Glomerular visceral epithelial cell (primary cell): ENCODE data around the gene PTK7.
A peak's percentile ranks its signal among the peaks of the same experiment; 100 is the strongest.

Experiments used
- DNase-seq: peaks from one replicate; pipeline ENCODE4 v3.0.0-alpha.2; 2016; ENCODE audit errors: extremely low spot score

PTK7 gene

GRCh38 chr6:43086022-43086658, 10.0 kb downstream of the PTK7 start:
- DNase-seq, result no peak

- DNase-seq, result peak; percentile 51
Observed at GRCh38 chr6:43088654-43089056, 12.5 kb downstream of the PTK7 start.

- DNase-seq, result no peak
Observed at GRCh38 chr6:43089467-43089866, 13.4 kb downstream of the PTK7 start.

GRCh38 chr6:43089874-43090558, 13.9 kb downstream of the PTK7 start:
- DNase-seq, result no peak

GRCh38 chr6:43090559-43090956, 14.4 kb downstream of the PTK7 start:
- no peak for DNase-seq

DNA sequence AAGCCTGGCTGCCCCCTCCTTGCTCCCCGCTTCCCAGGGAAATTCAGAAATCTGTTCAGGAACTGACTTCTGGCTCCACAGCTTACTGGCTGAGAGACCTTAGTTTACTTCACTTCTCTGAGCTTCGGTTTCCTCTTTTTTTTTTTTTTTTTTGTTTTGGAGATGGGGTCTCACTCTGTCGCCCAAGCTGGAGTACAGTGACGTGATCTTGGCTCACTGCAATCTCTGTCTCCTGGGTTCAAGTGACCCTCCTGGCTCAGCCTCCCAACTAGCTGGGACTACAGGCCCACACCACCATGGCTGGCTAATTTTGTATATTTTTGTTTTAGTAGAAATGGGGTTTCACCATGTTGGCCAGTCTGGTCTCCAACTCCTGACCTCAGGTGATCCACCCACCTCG, 14.9 kb downstream of the PTK7 start:
- no peak for DNase-seq

DNA sequence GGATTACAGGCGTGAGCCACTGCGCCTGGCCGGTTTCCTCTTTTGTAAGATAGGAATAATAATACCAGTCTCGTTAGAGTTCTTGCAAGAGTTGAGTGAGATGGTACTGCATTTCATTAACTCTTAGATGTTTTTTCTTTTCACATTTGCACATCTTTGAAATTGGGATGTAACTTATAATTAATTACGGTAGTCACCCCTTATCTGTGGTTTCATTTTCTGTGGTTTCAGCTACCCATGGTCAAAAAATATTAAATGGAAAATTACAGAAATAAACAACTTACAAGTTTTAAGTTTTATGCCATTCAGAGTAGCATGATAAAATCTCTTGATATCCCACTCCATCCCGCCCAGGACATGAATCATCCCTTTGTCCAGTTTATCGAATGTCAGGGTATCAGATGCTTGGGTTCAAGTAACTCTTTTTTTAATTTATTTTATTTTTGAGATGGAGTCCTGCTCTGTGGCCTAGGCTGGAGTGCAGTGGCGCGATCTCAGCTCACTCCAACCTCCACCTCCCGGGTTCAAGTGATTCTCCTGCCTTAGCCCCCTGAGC, 15.4 kb downstream of the PTK7 start:
- DNase-seq, result no peak

DNA sequence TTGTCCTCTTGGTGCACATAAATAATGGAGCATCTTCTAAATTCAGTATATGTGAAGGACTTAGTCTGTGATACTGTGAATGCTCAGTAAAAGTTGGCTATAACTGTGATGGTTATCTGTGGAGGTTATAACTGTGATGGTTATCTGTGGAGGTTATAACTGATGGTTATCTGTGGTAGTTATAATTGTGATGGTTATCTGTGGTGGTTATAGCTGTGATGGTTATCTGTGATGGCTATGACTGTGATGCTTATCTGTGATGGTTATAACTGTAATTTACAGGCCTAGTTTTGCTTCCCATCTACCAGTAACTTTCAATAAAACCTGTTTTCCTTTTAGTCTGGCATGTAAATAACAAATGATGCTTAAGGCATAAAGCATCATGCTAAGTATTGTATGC, 16.5 kb downstream of the PTK7 start:
- DNase-seq, result no peak

- peak; percentile 59 for DNase-seq
Observed at GRCh38 chr6:43093436-43094289, 17.5 kb downstream of the PTK7 start.

GRCh38 chr6:43095939-43096338, 19.8 kb downstream of the PTK7 start:
- no peak for DNase-seq

DNA sequence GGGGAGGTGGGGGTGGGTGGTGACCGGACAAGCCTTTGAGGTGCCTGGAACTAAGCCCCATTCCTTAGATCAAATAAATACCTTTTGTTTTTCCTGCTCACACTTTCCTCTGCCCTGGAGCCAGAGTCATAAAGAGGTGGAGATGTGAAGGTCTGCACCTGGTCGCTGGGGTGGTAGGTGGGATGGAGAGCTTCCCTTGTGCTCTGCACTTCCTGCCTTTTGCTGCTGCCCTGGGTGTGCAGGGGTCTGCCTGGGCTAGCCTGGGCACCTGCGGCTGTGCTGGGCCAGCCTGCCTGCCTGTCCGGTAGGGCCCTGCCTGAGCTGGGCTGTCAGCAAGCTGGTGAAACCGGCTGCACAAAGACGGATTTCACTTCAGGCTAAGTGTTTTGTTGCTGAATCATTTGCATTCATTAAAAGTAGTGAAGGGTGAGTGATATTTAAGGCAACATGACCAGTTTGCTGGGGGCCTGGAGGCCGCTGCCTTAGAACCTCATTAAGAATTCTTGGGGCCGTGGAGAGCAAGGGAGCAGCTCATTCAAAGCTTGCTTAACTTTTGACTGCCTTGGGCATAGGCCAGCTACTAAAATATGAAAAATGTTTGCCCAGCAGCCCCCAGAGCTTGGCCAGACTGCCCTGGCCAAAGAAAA, 20.5 kb downstream of the PTK7 start:
- peak; percentile 82 for DNase-seq

GRCh38 chr6:43097098-43097489, 21.0 kb downstream of the PTK7 start:
- DNase-seq, result no peak

- DNase-seq, result no peak
Observed at GRCh38 chr6:43097502-43097901, 21.4 kb downstream of the PTK7 start.

- DNase-seq, result no peak
Observed at GRCh38 chr6:43101497-43101896, 25.4 kb downstream of the PTK7 start.

- DNase-seq, result no peak
Observed at GRCh38 chr6:43103253-43103876, 27.3 kb downstream of the PTK7 start.

DNA sequence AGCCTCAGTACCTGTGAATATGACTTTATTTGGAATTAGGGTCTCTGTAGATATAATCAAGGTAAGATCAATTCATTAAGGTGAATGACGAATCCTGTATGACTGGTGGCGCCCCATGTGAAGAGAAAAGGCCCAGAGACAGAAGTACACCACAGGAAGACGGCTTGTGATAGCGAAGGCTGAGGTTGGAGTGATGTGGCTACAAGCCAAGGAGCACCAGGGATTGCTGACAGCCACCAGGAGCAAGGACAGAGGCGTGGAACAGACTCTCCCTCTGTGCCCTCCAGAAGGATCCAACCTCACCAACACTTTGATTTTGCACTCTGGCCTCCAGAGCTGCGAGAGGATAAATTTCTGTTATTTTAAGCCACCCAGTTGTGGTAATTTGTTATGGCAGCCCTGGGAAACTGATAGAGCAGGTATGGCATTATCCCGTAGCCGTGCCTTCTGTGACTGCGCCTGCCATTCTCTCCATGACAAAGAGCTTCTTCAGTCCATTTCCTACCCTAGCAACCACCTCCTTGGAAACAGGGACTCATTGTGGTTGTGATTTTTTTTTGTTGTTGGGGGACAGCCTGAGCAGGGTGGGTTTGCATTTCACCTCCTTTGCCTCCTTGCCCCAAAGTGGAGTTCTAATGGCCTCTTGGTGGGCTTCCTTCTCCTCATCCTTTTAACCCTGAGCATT, 29.6 kb downstream of the PTK7 start:
- no peak for DNase-seq

DNA sequence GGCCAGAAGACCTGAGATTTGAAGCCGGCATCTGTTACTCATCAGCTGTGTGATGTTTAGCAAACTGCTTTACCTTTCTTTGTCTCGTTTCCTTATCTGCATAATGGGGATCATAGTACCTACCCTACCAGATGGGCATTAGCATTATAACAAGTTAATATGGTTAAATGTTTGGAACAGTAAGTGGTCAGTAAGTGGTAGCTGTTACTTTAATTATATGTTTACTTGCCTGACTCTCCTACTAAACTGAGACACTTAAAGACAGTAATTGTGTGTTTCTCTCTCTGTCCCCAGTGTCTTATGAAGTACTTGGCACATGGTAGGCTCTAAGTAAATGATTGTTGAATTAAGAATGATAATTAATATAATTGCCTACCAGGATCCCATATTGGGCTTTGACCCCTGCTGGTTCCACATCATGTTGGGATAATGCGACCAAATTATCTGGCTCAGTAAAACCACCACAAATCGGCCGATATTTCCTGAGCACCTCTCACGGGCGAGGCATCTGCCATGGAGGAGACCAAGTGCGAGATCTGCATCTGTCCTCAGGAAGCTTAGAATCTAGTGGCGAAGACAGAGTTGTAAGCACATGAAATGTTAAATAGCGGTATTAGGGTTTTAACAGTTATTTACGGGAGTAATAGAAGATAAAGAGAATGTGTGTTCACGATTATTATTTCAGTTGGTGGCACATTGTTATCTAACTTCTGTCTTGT, 31.4 kb downstream of the PTK7 start:
- DNase-seq, result no peak

GRCh38 chr6:43113431-43114260, 37.5 kb downstream of the PTK7 start:
- no peak for DNase-seq

DNA sequence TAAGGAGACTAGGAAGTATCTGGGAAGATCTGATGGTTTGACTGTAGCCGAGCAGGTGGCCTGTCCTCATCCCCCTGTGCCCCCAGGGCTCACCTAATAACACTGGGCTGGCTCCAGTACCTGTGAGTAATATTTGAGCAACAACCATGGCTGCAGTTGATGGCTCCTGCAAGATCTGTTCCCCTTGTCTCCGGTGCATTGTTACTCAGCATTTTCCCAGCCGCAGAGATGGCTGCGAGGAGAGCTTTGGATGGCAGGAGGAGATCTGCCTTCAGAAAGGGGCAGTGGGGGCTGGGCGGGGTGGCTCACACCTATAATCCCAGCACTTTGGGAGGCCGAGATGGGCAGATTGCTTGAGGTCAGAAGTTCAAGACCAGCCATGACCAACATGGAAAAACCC, 39.3 kb downstream of the PTK7 start:
- no peak for DNase-seq
